Stimulated activated CD4-positive, alpha-beta T cell treated with anti-CD3 and anti-CD28 coated beads, Interleukin-4, amount 100 ng/mL, for 24 hours (primary cell): ENCODE measurements around the gene CHMP4A.
A peak's percentile ranks its signal among the peaks of the same experiment; 100 is the strongest.

Source experiments
- DNase-seq: peaks from one replicate; pipeline ENCODE4 v3.0.0-alpha.2; 2020

Gene CHMP4A

GRCh38 chr14:24212924-24213865 is at the start of gene CHMP4A:
Gene CHMP4A (minus strand): TSS chr14:24213488. CDS start chr14:24213439, 49 bp downstream.
- DNase-seq, result peak; percentile 98

- no peak for DNase-seq
Measured at GRCh38 chr14:24261969-24262327, 48.7 kb upstream of the CHMP4A start.

- DNase-seq, result no peak
Measured at GRCh38 chr14:24261256-24261968, 48.1 kb upstream of the CHMP4A start.

DNA sequence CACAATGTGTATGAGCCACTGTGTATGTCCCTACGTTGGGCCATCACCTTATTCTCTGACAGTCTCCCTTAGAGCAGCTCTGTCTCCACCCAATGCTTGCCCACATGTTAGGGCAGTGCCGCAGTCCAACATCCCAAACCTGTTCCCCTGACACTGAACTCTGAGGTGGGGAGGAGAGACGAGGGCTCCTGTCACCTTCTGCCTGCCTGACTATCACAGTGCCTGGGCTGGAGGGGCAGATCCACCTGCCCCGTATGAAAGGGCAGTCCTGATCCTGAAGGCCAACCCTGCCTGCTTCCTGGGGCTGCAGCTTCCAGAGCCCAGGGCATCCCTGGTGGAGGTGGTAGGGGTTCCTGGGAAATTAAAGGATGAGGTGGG is 47.5 kb upstream of the CHMP4A start:
- DNase-seq, result no peak

- DNase-seq, result no peak
Measured at GRCh38 chr14:24260026-24260779, 46.9 kb upstream of the CHMP4A start.

DNA sequence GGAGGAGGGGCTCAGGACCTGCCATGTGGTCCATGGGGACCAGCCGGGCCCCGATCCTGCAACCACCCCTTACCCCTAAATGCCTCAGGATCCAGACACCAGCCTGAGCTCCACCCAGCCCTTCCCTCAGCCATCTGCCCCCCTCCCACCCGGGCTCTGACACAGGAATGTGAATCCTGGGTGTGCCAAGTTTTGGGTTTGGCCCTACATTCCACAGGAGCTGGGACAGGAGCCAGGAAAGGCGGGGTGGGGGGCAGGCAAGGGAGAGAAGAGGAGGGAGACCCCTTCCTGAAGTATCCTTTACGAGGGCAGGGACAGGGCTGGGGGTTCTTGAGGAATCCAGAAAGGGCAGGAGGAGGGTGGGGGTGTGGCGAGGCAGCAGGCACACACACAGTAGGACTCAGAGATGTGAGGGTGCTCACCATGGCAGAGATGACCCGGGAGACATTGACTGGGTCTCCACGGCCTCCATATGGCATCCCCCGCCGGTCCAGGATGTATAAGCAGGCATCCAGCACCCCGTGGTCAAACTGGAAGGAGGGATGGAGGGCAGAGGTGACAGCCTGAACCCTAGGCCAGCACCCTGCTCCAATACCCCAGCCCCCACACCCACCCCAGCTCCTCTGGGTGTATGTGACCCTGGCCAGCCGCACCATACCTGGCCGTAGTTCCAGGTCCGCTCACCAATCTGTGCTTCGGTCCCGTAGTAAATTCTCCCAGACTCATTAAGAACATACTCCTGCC is 46.2 kb upstream of the CHMP4A start:
- no peak for DNase-seq

DNA sequence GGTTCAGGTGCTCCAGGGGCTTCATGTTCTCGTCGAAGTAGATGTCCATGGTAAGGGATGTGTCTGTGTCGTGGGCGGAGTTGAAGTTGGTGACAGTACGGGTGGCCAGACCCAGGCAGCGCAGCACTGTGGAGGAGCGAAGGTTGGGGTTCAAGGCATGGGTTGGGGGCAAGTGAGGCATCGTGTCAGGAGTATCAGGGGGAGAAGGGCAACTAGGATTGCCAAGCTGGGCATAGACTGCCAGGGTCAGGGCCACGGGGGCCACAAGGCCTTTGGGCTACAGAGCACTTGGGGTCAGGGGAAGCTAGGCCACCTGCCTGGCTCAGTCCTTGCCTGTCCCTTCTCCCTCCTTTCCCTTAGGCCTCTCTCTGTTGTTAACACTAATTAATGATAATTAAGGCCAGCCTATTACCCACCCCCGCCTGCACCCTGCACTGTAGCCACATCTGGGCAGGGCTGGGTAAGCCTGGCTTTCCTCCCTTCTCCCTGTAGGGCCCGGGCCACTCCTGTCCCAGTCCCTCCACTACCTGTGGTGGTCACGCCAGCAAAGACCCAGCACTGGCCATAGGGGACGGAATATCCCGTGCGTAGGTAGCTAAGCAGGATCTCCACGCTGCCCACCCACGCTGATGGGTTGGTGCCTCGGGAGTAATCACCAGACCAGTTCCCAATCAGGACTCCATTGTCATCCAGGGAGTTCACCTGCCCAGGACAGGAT is 45.4 kb upstream of the CHMP4A start:
- DNase-seq, result no peak

DNA sequence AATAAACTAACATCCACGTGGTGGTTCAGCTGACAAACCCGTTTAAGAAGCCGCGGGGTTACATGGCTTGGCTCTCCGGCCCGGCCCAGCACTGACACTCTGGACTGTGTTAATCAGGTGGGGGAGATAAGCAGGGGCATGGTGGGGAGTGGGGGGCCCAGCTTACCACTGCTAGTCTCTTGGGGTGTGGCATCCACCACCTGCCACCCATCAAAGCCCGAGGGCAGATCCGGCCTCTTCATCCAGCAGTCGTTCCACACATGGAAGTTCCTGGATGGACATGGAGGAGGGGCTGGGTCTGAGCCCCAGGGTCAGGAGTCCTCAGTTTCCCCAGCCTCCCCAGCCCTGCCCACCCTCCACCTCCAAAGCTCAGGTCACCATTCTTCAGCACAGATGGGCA is 44.8 kb upstream of the CHMP4A start:
- DNase-seq, result no peak

DNA sequence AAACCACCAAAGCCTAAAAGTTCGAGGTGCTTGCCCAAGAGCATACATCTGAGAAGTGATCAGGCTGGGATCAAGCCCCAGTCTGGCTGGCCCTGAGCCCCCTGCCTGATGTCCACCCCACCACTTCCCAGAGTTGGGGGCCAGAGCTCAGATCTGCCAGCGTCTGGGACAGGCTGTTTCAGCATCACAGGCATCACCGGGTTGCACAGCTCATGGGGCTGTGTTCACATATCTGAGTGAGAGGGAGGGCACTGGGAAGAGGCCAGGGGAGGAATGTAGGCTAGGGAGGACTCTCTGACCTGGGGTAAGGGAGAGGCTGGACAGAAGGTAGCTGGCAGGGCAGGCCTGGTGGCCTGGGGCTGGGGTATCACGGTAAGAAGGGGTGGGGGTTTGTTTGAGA is 43.7 kb upstream of the CHMP4A start:
- no peak for DNase-seq

DNA sequence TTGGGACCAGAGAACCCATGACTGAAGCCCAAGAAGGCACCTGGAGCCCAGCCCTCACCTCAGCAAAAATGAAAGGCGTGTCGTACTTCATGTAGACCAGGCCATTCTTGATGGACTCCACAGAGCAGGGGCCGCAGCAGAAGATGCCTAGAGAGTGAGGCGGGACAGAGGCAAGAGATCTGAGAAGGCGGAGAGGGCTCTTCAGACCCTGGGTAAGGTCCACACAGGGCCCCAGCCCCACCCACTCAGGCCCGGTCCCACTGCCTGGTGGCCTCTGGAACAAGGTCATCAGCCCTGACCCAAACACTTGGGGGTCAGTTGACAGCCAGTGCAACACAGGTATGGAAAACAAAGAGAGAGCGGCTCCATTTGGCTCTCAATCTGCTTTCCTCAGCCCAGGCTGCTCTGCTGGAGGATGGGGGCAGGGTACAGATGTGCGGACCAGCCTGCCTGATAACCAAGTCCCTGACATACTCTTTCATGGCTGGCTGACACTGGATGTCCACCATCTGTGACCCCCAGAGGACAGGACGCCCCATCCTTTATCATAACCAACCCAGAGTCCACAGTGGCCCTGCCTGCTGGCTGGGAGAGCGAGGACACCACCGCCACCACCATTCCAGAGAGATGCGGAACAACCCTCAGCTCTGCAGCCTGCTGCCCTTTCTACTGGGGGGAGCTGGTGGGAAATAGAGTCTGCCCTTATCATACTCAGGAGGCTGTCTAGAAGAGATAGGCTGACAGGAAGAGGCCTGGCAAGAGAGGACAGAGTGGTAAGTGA is 42.8 kb upstream of the CHMP4A start:
- no peak for DNase-seq

- no peak for DNase-seq
Measured at GRCh38 chr14:24255438-24255837, 42.1 kb upstream of the CHMP4A start.

DNA sequence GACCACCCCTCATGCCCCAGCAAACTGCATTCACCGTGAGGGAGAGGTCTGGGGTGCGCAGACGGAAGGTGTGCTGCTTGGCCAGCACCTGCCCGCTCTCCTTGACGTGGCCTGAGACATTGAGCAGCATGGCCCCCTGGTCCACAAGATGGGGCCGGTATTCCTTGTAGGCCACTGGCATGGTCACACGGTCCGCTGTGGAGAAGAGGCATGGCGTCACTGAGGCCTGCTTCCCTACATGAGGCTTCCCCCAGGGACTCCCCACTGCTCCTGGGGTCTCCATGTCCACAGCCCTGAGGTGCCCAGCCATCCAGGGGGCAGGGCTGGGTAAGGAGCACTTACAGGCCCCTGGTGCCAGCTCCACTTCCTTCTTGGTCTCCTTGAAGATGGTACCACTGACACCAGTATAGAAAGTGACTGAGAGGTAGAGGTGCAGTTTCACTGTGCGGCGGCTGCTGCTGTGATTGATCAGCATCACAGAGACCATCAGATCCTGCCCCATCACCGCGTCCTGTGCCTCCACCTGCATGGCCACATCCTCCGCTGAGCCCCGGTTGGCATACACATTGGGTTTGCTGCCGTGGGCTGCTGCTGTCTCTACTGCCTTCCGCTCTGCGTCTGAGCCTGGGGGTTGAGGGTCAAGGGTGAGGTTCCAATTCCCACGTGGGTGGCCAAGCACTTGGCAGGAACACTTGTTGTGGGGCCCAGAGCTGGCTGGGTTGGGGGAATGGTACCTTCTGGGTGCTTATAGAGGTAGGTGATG is 41.5 kb upstream of the CHMP4A start:
- no peak for DNase-seq

GRCh38 chr14:24253936-24254335 is 40.6 kb upstream of the CHMP4A start:
- DNase-seq, result no peak

DNA sequence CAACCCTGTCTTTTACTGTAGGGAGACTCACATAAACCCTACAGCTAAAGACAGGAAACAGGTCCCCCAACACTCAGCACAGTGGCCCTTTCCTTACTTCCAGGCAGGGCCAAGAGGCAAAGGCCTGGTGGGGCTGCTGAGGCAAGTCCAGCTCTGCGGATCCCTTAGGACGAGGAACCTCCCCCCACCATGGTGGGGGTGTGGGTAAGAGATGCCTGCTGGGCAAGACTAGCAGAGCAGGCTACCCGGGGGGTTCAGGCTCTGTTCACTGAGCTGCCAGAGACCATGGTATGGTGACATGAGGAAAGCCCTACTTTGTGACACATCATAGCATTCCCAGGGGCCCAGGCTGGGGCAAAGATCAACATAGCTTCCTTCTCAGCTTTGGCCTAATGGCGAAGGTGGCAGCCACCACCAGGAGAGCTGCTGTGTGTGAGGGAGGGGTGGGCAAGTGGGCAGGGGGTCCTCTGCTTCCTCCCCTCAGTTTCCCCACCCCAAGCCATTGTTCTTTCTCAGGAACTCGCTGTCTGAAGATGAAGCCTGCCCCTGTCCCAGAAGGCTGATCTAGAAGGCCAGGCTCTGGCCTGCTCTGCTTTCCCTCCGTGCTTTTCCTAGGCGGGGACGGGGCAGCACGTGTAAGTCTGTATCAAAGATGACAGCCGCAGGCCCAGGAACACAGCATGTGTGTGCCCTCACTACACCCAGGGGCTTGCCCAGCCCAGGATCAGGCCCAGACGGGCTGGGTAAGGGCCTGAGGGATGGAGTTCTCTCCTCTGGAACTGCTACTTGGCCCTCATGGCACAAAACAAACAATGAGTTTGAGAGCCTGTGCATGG is 39.2 kb upstream of the CHMP4A start:
- no peak for DNase-seq

GRCh38 chr14:24251880-24252288 is 38.6 kb upstream of the CHMP4A start:
- no peak for DNase-seq

DNA sequence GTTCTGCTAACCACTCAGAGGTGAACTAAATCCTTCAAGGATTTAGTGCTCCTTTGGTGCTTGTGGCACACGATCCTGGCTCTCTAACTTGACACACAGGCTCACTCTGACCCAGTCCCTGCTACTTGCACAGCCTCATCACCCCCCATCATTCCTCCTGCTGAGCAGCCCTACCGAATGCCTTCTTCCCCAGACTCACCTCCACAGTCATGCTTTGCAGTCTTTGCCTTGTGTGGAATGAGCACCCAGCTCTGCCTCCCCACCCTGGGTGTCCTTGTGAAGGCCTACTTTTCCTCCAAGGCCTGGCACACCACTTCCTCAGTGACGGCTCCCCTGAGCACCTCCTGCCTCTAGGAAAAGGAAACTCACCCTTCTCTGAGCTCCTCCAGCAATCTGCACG is 37.1 kb upstream of the CHMP4A start:
- no peak for DNase-seq

GRCh38 chr14:24249230-24250021 is 36.1 kb upstream of the CHMP4A start:
- DNase-seq, result no peak

- DNase-seq, result no peak
Measured at GRCh38 chr14:24247422-24247821, 34.1 kb upstream of the CHMP4A start.

- peak; percentile 37 for DNase-seq
Measured at GRCh38 chr14:24246765-24247212, 33.5 kb upstream of the CHMP4A start.
